IPS DF 19.7 (cell line): ENCODE measurements around the gene SAMD4A.
"Not testable (repeated sequence)": the region's sequence is repeated elsewhere in the genome, so short reads cannot be mapped to it uniquely, and the experiment has no call there.

Experiments used
- DNase-seq: peaks from one replicate; pipeline ENCODE4 v3.0.0-alpha.2; 2013; ENCODE audit warnings: low read depth, low spot score

SAMD4A gene

DNA sequence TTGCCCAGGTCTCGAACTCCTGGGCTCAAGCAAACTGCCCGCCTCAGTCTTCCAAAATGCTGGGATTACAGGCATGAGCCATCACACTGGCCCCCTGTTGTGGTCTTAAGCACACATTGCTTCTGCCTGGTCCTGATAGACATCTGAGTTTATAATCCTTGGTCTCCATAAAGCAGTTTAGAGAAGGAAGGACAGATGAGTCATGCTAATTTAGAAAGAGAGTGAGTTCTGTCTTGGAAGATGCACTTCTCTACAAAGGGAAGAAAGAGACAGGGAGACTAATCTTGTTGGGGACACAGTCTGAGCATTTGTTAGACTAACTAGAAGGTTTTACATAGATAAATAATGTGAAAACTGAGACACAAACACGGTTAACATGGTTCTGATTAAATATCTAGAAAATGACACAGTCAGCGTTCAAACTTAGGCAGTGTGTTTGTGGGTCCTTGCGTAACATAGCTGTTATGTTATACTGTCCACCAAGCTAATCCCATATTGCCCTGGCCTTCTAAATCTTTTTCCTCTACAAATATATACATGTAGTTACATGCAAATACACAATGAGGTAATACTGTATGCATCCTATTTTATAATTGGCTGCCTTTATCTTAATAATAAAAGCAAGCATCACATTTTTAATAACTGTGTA, 31.0 kb downstream of the SAMD4A start:
- no peak for DNase-seq

DNA sequence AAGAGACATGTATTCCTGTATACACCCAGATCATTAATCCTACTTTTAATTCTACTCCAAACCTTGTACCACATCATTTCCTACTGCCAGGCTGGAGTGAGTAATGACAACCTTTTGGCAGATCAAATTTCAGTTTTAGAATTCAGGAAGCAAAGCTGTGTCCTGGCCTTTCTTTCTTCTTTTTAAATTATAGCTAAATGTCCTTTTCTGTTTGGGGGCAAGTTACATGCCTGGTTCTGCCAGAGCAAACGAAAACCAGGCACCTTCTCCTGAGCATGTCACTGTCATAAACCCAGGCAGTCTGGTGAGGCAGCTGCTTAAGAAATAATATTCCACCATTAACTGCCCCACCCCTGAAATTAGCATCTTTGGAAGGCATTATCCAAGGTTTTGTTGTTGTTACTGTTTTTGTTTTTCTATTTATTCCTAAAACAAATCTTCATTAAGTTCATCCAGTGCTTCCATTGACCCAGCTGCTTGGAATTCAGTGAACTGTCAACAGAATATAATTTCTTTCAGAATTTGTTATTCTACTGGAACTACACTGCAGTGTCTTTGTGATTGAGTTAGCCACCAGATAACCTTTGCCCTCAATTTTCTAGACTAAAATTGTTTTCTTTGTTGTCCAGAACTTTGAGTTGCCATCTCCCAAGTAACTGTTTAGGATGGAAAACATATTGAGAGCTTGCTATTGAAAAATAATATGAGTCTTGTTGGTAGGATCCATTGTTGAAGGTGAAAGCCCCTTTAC, 33.2 kb downstream of the SAMD4A start:
- DNase-seq, result no peak

DNA sequence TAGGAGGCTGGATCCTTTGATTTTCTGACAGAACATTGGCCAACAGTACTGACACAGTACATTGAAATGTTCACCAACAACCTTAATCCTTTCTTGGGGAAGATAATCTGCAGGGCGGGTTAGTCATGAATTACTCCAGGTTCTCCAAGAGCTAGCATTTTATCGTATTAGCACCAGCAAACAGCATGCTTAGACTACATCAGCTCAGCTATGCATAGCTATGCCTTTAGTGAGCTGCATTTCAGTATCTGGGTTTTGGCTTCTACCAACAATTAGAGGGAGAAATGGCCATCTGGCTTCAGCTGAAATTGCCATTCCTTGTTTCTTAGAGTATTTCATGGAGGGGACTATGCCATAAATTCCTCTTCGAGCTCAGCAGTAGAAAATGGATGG, 33.8 kb downstream of the SAMD4A start:
- no peak for DNase-seq

DNA sequence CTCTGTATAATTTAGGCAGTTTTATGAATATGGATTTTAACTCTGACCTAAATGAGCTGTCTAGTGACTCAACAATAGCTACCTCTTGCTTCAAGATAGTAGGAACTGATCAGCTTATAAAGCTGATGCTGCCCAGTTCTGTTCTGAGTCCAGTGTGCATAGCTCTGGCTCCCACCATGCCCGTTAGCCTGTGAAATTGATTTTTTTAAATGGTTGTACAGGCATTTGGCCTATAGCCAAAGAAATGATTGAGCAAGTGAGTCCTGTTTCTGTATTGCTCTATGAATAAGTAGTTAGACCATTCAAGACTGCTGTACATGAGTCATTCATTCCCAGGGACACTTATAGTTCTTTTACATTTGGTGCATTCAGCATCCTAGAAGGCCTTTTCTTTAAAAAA, 36.4 kb downstream of the SAMD4A start:
- no peak for DNase-seq

DNA sequence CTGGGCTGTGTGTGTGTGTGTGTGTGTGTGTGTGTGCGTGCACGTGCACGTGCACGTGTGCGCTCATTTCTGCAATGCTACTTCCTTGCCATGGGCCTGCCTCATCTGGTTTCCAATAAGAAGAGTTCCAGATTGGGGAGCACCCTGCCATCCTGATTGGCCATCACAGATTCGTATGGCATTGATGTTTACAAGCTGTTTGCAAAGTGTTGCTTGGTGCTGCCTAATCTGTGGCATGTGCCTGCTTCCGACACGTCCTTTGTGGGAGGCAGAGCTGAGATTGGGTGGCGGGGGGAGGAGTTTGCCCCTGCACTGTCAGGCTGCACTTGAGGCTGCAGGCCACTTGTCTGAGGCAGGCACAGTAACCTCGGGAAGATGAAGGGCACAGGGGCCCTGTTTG, 39.2 kb downstream of the SAMD4A start:
- no peak for DNase-seq

DNA sequence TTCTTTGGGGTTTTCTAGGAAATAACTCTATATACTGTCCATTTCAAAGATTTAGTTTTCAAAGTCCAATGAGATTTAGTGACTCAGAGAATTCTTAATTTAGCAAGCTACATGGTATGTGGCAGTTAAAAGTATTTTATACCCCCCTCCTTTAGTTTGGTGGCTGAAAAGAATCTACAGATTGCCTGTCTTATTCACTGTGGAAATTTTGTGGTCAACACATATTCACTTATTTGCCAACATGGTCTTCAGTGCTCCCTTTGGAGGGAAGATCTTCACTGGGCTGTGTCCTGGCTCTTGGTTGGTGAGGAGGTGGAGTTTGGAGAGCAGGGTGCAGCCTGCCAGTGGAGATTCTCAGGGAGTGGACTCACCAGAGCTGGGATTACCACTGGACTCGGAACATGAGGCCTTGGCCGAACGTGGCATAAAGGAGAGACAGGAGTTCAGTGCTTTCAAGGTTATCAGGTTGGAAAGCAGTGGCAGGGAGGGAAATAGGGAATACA, 39.8 kb downstream of the SAMD4A start:
- DNase-seq, result no peak

DNA sequence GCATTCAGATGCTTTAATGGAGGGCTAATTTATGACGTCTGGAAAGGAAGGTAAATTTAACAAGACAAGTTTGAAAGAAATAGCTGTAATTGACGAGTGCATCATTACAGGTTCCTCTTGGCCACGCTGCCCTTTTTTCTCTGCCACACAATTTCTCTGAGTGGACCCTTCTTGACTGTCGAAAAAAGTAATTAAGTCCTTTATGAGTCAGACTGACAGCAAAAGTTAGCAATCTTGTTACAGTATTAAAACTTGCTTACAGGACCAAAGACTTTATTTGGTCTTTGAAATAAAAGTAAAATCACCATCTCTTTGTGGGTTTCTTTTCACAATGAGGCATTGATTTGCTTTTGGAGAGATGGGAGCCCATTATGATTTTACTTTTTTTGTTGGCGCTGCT, 42.6 kb downstream of the SAMD4A start:
- DNase-seq, result no peak

DNA sequence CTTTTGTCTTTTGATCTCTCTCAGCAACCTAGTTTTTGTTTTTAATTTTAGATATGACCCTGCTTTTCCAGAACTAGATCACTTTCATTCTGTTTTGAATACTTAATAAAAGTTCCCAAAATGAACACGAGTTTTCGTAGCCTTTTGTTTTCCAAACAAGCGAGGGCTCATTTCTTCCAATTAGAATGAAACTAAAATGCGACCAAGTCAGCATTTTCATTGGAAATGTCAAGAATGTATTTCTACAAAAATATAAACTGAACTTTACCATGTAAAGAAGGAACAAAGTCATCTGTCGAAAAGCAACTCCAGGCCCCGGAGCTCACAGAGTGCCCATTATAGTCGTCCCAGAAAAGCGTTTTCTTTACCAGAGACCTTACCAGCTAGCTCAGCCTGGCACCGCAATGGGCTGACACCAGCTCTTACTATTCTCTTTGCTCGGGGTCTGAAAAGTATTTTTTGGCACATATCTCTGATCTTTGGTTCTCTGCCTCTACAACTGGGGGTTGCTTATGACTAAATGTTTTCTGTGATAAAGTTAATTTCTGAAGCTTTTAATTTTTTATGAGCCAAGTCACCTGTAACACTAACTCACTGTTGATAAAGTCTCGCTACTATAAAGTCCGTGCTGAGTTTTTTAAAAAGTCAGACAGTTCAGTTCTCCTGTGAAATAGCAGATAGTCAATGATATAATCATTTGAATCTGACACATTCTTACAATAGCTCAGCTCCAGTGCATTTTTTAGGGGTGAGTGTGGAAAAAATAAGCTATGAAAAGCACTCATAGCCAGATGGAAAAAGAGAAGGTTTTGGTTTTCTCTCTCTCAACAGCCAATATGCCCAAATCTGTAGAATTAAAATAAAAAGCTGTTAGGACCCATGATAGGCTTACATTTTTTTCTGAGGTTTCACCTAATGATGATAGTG, 43.4 kb downstream of the SAMD4A start:
- DNase-seq, result no peak

DNA sequence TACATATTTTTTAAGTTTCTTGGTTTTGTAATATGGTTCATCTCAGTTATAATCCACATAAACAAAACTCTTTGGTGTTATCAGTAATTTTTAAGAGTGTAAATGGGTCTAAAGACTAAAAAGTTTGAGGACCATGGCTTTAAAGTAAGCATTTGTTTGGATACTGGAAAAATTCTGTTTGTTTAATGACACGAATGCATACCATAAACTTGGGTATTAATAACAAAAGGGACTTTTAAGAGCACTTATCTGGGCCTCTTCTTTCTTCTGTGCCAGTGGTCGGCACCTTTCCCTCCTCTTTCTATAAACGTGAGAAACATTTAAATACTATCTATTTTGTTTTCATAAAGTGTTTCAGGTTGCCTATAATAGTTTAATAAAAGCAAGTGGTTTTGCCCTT, 47.4 kb downstream of the SAMD4A start:
- DNase-seq, result no peak

DNA sequence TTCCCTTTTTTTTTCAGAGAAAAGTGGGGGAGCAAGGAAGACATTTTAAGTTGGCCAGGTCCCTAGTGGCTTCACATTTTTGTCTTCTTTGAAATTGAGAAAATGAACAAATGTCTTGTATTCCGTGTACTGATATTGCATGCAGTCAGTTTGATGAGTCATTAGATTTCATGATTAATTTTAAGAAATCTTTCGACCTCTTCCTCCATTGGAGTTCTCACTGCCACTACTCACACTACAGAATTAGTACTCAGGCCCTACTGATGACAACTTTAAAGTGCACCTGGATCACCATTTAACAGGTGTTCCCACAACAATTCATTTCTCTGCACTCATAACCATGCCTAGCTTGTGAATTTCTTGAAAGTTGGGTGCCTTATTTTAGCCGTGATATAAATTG, 50.5 kb downstream of the SAMD4A start:
- no peak for DNase-seq

DNA sequence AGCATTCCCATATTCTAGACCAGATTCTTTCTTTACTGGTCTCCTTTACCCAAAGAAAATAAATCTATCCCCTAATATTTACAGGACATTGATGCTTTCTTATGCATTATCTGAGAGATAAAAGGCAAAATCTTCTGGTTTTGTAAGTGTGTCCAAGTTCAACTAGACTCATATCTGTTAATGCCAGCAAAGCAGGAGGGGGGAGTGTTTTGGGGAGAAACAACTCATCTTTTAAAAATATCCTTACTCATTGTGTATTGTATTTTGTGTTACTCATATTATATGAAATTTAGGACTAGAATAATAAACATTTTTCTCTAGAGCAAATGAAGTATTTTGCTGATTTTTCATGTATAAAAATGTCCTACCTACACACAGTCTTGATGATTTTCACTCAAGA, 54.8 kb downstream of the SAMD4A start:
- no peak for DNase-seq

DNA sequence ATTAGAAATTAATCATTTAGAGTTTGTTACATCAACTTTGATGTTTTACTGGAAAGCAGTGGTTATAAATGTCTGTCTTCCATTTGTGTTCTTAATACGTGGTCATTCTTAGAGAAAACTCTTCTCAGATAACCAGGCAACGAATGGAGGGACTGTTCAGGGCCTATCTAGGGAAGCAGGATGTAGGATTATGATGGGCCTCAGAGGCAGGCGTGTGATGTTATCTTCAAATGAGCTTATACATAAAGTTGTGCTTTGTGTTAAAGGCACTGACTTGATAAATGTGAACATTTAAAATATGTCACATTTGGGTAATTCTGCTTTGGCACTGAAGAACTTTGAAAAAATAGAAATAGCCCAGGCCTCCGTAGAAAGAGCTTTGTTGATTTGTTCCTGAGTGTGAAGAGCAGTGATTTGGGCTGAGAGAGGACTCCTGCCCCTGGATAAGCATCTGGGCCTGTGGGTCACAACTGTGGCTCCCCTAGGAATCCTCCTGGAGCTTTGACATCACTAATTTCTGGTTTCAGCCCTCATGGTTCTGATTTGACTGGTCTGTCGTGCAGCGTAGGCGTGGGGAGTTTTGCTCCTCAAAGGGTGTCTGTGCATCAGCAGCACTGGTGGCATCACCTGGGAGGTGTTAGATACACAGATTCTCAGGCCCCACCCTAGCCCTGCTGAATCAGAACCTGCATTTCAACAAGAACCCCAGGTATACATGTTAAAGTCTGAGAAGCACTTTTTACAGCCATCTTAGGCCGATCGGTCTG, 55.4 kb downstream of the SAMD4A start:
- no peak for DNase-seq

DNA sequence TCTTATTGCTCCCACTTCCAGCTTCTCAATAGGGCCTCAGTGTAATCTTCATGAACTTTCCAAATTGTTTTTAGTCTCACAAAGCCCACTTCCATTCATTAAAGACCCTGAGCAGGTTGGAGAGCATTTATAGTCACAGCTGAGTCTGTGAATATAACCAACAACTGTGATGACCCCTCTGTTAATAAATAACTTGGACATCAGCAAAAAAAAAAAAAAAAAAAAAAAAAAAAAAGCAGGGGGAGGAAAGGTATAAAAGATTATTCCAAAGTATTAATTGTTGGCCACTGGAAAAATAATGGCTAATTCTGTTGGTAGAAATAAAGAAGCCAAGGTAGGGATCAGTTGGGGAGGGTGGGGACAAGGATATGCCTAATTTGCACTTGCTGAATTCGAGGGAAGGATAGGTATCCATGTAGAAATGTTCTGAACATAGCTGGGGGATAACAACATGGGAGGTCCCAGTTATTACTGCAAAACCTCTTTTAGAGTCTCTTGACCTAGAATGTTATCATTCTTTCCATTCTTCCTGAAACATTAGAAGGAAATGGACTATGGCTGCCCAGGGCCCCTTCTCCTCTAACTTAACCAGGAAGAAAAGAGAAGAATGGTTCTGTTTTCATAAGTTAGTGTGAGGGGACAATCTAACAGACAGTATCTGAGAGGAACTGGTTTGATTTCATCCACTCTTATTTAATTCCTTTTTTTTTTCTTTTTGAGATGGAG, 56.5 kb downstream of the SAMD4A start:
- DNase-seq, result no peak

DNA sequence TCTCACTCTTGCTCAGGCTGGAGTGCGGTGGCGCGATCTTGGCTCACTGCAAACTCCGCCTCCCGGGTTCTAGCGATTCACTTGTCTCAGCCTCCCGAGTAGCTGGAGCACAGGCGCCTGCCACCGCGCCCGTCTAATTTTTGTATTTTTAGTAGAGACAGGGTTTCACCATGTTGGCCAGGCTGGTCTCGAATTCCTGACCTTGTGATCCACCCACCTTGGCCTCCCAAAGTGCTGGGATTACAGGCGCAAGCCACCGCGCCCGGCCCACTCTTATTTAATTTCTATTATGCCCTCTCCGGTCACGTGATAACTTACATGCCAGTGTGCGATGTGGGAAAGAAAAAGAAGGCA, 57.1 kb downstream of the SAMD4A start:
- not testable (repeated sequence) for DNase-seq

DNA sequence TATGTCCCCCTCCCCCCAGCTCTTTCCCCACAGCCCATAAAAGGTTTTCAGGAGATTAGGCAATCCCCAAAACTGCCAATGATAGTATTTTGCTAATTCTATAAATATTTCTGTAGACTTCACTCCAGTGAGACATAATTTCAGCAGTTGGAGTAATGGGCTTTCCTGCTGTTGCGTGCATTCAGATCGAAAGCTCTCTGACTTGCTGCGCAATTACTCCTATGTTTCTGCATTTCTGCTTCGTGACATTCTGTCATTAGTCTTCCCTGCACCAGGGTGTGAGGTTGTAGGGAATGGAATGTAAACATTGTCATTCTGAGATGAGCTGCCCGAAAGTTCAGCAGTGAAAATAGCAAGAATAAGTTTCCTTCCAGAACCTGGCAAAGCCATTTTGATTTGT, 58.2 kb downstream of the SAMD4A start:
- DNase-seq, result no peak

DNA sequence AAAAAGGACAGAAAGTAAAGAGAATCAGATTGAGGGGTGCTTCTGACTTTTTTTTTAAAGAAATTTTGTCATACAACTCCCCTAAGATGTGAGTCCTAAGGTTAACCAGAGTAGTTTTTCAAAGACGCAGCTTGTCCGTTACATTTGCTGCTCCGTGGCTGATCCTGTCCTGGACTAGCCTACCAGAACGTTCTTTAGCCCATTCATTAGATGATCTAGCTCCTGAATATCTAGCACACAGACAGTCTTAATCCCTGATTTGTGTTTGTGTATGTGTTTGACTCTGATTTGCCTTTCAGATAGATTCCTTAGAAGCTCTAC, 60.3 kb downstream of the SAMD4A start:
- DNase-seq, result no peak

DNA sequence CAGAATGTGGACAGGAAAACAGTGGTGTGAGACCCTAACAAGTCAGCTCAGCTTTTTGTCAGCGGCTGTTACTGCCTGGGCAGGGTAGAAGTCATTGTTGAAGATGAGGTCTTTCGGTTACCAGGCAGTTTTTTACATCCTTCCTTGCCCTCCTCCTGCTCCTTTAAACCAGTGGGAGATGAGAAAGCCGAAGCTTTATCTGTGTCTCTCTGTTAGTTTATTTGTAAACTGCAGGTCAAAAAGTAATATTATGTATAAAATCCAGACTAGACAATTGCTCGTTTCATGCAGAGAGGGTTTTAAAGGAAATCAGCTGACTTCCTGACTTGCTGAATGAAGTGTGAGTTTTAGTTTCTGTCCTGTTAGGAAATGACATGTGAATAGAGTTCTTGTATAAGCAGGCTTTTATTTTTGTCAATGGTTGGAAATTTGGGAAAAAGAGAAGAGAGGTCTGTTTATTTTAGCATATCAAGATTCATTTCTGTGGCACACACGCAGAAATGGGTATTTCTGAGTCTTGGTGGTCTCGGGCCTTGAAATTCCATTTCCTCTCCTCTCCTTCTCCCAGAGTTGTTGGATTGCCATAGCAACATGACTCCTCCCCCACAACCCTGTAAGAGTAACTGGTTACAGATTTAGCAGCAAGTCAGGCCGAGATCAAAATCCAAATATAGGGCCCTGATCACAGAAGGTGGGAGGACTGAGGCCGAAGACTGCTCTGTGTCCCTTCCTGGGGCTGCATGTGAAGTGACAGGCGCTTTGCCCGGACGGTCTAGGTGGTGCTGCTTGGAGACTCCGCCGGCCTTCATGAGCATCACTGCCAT, 60.8 kb downstream of the SAMD4A start:
- no peak for DNase-seq

DNA sequence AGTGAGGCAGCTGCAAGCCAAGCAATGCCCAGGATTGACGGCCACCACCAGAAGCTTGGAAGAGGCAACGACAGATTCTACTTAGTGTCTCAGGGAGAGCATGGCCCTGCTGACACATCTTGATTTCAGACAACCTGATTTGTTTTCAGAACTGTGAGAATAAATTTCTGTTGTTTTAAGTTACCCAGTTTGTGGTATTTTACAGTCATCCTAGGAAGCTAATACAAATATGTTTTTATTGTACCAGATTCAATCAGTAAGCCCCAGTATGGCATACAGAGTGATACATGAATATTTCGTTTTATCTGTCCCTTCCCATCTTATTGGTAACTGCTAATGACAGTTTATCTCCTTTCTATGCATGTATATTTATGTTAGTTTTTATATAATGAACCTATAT, 62.3 kb downstream of the SAMD4A start:
- DNase-seq, result no peak

DNA sequence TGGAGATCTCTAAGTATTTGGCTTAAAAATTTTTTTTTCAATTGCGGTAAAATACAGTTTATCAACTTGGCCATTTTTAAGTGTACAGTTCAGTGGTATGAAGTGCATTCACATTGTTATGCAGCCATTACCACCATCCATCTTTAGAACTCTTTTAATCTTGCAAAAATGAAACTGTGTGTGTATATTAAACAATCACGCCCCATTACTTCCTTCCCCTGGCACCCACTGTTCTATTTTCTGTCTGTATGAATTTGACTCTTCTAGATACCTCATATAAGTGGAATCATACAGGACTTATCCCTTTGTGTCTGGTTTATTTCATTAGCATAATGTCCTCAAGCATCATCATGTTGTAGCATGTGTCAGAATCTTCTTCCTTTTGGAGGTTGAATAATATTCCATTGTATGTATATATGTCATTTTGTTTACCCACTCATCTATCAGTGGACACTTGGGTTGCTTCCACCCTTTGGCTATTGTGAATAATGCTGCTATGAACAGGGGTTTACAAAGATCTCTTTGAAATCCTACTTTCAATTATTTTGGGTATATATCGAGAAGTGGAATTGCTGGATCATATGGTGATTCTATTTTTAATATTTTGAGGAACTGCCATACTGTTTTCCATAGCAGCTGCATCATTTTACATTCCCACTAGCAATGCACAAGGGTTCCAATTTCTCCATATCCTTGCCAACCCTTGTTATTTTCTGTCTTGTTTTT, 62.9 kb downstream of the SAMD4A start:
- no peak for DNase-seq

DNA sequence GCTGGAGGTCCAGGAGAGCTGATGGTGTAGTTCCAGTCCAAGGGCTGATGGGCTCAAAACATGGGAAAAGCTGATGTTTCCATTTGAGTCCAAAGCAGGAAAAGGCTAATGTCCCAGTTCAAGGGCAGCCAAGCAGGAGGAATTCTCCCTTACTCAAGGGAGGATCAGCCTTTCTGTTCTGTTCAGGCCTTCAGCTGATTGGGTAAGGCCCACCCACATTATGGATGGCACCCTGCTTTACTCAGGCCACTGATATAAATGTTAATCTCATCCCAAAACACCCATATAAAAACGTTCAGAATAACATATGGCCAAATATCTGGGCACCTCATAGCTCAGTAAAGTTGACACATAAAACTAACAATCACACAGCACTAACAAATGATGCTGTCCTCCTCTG, 64.1 kb downstream of the SAMD4A start:
- no peak for DNase-seq
